ENCODE data around the gene CEACAM20. TPM values are rescaled to one million over a fixed set of nuclear protein-coding genes. Genes with fewer than 3 reads are reported as not detected.

The CEACAM20 gene
- total RNA-seq, 1 experiment from 2014 or later = not detected

GRCh38 chr19:44499559-44499958 lies 29.9 kb downstream of the CEACAM20 start:
- POLR2A ChIA-PET = no interaction called here
- intact Hi-C loops (cut with micrococcal nuclease) = no loop called here
- Histone ChIP-seq H3K4me2 (ENCODE audit: low read length) (peak overlapping the region; percentile 88), H3K79me2 (ENCODE audit: insufficient read depth, low read length) (peaks cover 51% of the 10 kb centered on the region), H3K4me3 (replicated peaks in 1 of 2; ENCODE audit: low read depth in 1 of 2, low read length in 2 of 2) (peak overlapping the region; percentile 89), H3K27ac (ENCODE audit: low read depth, low read length) (peak overlapping the region; percentile 70), H3K36me3 (ENCODE audit: control insufficient read depth in 1 of 2, insufficient read depth in 2 of 2, low read length in 2 of 2) (peaks cover 13 to 44% of the 10 kb centered on the region in 2 experiments), H3K9ac (ENCODE audit: low read length) (peak overlapping the region; percentile 74), H3K4me1 (ENCODE audit: control insufficient read depth in 1 of 2, insufficient read depth in 2 of 2, low read length in 2 of 2) (peaks cover 0 to 16% of the 10 kb centered on the region in 2 experiments; a peak in 1 of 4 replicates), H4K20me1 (ENCODE audit: insufficient read depth) (no peaks in the 10 kb centered on the region), H2AFZ (ENCODE audit: low read depth, low read length, poor library complexity, severe bottlenecking) (no peak overlapping the region), H3K9me2 (ENCODE audit: insufficient read depth) (no peaks in the 10 kb centered on the region), H3K9me3 (ENCODE audit: control insufficient read depth in 1 of 2, insufficient read depth in 1 of 2, low read depth in 1 of 2, low read length in 2 of 2) (peaks cover 4 to 18% of the 10 kb centered on the region in 2 experiments; a peak in 3 of 4 replicates), H3K27me3 (ENCODE audit: insufficient read depth, low read length) (no peaks in the 10 kb centered on the region)
- TF ChIP-seq, protein P1, sequence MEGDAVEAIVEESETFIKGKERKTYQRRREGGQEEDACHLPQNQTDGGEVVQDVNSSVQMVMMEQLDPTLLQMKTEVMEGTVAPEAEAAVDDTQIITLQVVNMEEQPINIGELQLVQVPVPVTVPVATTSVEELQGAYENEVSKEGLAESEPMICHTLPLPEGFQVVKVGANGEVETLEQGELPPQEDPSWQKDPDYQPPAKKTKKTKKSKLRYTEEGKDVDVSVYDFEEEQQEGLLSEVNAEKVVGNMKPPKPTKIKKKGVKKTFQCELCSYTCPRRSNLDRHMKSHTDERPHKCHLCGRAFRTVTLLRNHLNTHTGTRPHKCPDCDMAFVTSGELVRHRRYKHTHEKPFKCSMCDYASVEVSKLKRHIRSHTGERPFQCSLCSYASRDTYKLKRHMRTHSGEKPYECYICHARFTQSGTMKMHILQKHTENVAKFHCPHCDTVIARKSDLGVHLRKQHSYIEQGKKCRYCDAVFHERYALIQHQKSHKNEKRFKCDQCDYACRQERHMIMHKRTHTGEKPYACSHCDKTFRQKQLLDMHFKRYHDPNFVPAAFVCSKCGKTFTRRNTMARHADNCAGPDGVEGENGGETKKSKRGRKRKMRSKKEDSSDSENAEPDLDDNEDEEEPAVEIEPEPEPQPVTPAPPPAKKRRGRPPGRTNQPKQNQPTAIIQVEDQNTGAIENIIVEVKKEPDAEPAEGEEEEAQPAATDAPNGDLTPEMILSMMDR (IDR thresholded peaks at IDR 0.05 in 2 of 3, conservative IDR thresholded peaks at IDR 0.05 in 1 of 3; ENCODE audit: borderline replicate concordance in 1 of 3, insufficient read depth in 1 of 3, low read depth in 2 of 3, low read length in 2 of 3) = 0 out of 6 replicates have a peak, but pooled peaks of 1 of the 3 experiments have one; percentile 12
- TF ChIP-seq ZNF274 (IDR thresholded peaks at IDR 0.05; ENCODE audit: low read depth, low read length) (no peak), JUND (IDR thresholded peaks at IDR 0.05) (no peak), ZFX (IDR thresholded peaks at IDR 0.05) (no peak), RAD21 (IDR thresholded peaks at IDR 0.05; ENCODE audit: low read depth) (no peak), YY1 (IDR thresholded peaks at IDR 0.05; ENCODE audit: extremely low read depth, insufficient replicate concordance, low read depth, low read length) (no peak)
- TF ChIP-seq, protein P2, sequence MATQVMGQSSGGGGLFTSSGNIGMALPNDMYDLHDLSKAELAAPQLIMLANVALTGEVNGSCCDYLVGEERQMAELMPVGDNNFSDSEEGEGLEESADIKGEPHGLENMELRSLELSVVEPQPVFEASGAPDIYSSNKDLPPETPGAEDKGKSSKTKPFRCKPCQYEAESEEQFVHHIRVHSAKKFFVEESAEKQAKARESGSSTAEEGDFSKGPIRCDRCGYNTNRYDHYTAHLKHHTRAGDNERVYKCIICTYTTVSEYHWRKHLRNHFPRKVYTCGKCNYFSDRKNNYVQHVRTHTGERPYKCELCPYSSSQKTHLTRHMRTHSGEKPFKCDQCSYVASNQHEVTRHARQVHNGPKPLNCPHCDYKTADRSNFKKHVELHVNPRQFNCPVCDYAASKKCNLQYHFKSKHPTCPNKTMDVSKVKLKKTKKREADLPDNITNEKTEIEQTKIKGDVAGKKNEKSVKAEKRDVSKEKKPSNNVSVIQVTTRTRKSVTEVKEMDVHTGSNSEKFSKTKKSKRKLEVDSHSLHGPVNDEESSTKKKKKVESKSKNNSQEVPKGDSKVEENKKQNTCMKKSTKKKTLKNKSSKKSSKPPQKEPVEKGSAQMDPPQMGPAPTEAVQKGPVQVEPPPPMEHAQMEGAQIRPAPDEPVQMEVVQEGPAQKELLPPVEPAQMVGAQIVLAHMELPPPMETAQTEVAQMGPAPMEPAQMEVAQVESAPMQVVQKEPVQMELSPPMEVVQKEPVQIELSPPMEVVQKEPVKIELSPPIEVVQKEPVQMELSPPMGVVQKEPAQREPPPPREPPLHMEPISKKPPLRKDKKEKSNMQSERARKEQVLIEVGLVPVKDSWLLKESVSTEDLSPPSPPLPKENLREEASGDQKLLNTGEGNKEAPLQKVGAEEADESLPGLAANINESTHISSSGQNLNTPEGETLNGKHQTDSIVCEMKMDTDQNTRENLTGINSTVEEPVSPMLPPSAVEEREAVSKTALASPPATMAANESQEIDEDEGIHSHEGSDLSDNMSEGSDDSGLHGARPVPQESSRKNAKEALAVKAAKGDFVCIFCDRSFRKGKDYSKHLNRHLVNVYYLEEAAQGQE (IDR thresholded peaks at IDR 0.05; ENCODE audit: low read depth) = no peak
- RAD21 ChIA-PET (ENCODE audit: low non-redundant PET in 1 of 2, low total read pairs in 2 of 2, uncharacterized antibody in 2 of 2, unreplicated experiment in 2 of 2) = no interaction called here
- CTCF ChIA-PET = interaction anchor here (1.4 kb wide), 1 partner anchor 15 kb away, joined by 3 read pairs; no protein-coding TSS in a partner anchor
- peak; percentile 6 for ATAC-seq
- DNase-seq (ENCODE audit: low read depth, low spot score) = no peak
- BruUV-seq (replicated peaks) = TSS peak; percentile 73
